22Rv1 (cell line): ENCODE measurements around the gene CEP170B.
"Not testable (repeated sequence)": the region's sequence is repeated elsewhere in the genome, so short reads cannot be mapped to it uniquely, and the experiment has no call there.

Source experiments
- H3K27ac ChIP-seq: fragments of 450-650 bp; 2 replicates; pipeline ENCODE4 v1.5.1; 2017
- CTCF ChIP-seq: fragments of 450-650 bp; IDR thresholded peaks from 2 replicates; pipeline ENCODE4 v1.5.1; 2017; ENCODE audit warnings: mild to moderate bottlenecking
- ZFX ChIP-seq: fragments of 450-650 bp; IDR thresholded peaks from 2 replicates; pipeline ENCODE4 v1.6.1; 2017; ENCODE audit warnings: antibody characterized with exemption, borderline replicate concordance

CEP170B gene

GRCh38 chr14:104917116-104917515 is 52.0 kb downstream of the CEP170B start:
- H3K27ac ChIP-seq: no peak overlapping the region
- TF ChIP-seq ZFX (no peak), CTCF (no peak)

GRCh38 chr14:104917993-104918392 is 52.9 kb downstream of the CEP170B start:
- TF ChIP-seq CTCF: no peak
- TF ChIP-seq ZFX: no peak

GRCh38 chr14:104919152-104919992 is 54.3 kb downstream of the CEP170B start:
- not testable (repeated sequence) for H3K27ac ChIP-seq

More at GRCh38 chr14:104917993-104918392, 52.9 kb downstream of the CEP170B start:
- H3K27ac ChIP-seq: no peak overlapping the region

- H3K27ac ChIP-seq: no peak overlapping the region
- no peak for TF ChIP-seq ZFX
- TF ChIP-seq CTCF: no peak
These were observed 54.9 kb downstream of the CEP170B start for GRCh38 chr14:104919993-104920315.

- TF ChIP-seq ZFX (no peak), CTCF (no peak)
- no peak overlapping the region for H3K27ac ChIP-seq
These were observed 58.8 kb downstream of the CEP170B start for GRCh38 chr14:104923640-104924420.

GRCh38 chr14:104924421-104925213 is 59.5 kb downstream of the CEP170B start, which contains the start of gene PLD4:
Gene PLD4 (plus strand): TSS chr14:104924879. CDS start chr14:104927141, 2,262 bp downstream.
- no peak within 1 kb of the TSS for H3K27ac ChIP-seq
- TF ChIP-seq ZFX (no peak), CTCF (no peak)

GRCh38 chr14:104925214-104925854 is 60.3 kb downstream of the CEP170B start:
- TF ChIP-seq CTCF (no peak), ZFX (no peak)
- H3K27ac ChIP-seq: no peak overlapping the region
